ENCODE results near the gene ATP2A1. TPM values are rescaled to one million over a fixed set of nuclear protein-coding genes. Genes with fewer than 3 reads are reported as not detected.
"Not testable (repeated sequence)": the region's sequence is repeated elsewhere in the genome, so short reads cannot be mapped to it uniquely, and the experiment has no call there.

ATP2A1 gene
- total RNA-seq, 2 experiments from 2014 or later = 2.8 to 3.4 TPM

DNA sequence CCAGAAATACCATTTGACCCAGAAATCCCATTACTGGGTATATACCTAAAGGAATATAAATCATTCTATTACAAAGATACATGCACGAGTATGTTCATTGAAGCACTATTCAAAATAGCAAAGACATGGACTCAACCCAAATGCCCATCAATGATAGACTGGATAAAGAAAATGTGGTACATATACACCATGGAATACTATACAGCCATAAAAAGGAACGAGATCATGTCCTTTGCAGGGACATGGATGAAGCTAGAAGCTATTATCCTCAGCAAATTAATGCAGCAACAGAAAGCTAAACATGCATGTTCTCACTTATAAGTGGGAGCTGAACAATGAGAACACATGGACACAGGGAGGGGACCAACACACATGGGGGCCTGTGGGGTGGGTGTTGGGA, 48.0 kb downstream of the ATP2A1 start:
- POLR2A ChIA-PET; H3K9me3 Mint-ChIP-seq (ENCODE audit: low read depth); ATAC-seq; H3K36me3 Mint-ChIP-seq (ENCODE audit: low read depth); DNase-seq; H3K27me3 Mint-ChIP-seq: not testable (repeated sequence)
- peak overlapping the region; percentile 96 for H3K27ac Mint-ChIP-seq
- intact Hi-C loops (cut with DNase I, micrococcal nuclease) = loop anchor here (5.0 to 10.0 kb wide), 3 partner anchors 64 to 1139 kb away; partner anchors contain the start of genes ALDOA (in 1 of the 2), SGF29 (in 1 of the 2) and SH2B1 (in 1 of the 2)
- peak overlapping the region; percentile 87 for H3K4me3 Mint-ChIP-seq
- peaks cover 22% of the 10 kb centered on the region for H3K4me1 Mint-ChIP-seq
- CTCF ChIA-PET = interaction anchor here (0.9 to 2.4 kb wide), 3 partner anchors 10 to 188 kb away, joined by 5 to 10 read pairs (median 7); no protein-coding TSS in a partner anchor

DNA sequence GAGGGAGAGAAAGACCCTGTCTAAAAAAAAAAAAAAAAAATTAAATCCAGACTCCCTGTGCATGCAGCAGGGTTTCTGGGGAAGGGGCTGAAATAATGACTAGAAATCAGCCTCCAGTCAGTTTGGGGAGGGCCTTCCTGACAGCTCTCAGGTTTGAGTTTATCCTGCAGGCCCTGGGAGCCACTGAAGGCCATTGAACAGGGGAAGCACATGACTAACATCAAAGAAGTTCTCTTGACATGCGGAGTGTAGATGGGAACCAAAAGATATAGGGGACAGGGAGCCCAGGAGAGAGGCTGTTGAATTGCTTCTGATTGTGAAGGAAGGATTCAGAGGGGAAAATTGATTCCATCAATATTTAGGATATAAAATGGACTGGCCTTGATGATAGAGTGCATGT, 49.5 kb downstream of the ATP2A1 start:
- Mint-ChIP-seq H3K9me3 (ENCODE audit: low read depth) (no peaks in the 10 kb centered on the region), H3K27ac (no peak overlapping the region), H3K4me1 (peaks cover 22% of the 10 kb centered on the region), H3K36me3 (ENCODE audit: low read depth) (no peaks in the 10 kb centered on the region), H3K27me3 (no peaks in the 10 kb centered on the region), H3K4me3 (no peak overlapping the region)
- intact Hi-C loops (cut with DNase I, micrococcal nuclease) = loop anchor here (5.0 to 10.0 kb wide), 3 partner anchors 66 to 1137 kb away; partner anchors contain the start of genes ALDOA (in 1 of the 2), SGF29 (in 1 of the 2) and SH2B1 (in 1 of the 2)
- ChIA-PET POLR2A (interaction anchor here (0.6 kb wide), 1 partner anchor 1715 kb away, joined by 4 read pairs; no protein-coding TSS in a partner anchor), CTCF (interaction anchor here (1.2 to 2.4 kb wide), 2 partner anchors 9 to 97 kb away, joined by 4 to 7 read pairs; no protein-coding TSS in a partner anchor)
- no peak for DNase-seq
- no peak for ATAC-seq

DNA sequence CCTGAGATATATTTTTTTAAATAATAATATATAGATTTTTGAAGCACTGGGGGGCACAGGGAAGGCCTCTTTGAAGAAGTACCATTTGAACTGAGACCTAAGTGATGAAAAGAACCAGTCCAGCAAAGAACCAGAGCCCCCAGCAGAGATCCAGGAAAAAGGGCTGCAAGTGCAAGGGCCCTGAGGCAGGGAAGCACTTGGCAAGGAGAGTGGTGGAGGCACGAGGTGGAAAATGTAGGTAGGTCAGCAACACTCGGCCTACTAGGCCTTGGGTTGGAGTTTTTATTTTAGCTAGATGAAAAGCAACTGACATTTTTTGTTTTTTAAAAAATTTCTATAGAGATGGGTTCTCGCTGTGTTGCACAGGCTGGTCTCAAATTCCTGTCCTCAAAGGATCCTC, 51.9 kb downstream of the ATP2A1 start:
- H3K4me3 Mint-ChIP-seq = no peak overlapping the region
- peaks cover 13% of the 10 kb centered on the region for H3K4me1 Mint-ChIP-seq
- no peaks in the 10 kb centered on the region for H3K27me3 Mint-ChIP-seq
- H3K9me3 Mint-ChIP-seq (ENCODE audit: low read depth) = no peaks in the 10 kb centered on the region
- POLR2A ChIA-PET = no interaction called here
- DNase-seq = no peak
- H3K27ac Mint-ChIP-seq = no peak overlapping the region
- no peaks in the 10 kb centered on the region for H3K36me3 Mint-ChIP-seq (ENCODE audit: low read depth)
- intact Hi-C loops (cut with DNase I, micrococcal nuclease) = no loop called here
- no peak for ATAC-seq
- CTCF ChIA-PET = interaction anchor here (0.7 kb wide), 1 partner anchor 52 kb away, joined by 3 read pairs; no protein-coding TSS in a partner anchor

DNA sequence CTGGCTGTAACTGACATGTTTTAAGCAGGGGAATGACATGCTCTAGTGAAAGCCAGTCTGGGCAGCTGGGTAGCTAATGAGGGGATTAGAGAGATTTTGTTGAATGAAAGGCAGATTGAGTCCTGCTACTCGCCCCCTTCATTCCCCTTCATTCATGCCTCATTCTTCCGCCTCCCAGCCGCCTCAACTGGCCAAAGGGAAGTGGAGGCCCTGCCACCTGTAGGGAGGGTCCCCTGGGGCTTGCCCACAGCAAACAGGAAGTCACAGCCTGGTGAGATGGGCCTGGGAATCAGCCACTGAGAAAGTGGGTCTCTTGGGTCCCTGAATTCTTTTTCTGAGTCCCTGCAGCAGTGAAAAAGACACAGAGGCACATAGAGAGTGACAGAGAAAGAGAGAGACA, 52.4 kb downstream of the ATP2A1 start:
- H3K27ac Mint-ChIP-seq = peak overlapping the region; percentile 72
- ATAC-seq (no peak), DNase-seq (no peak)
- intact Hi-C loops (cut with DNase I, micrococcal nuclease) = no loop called here
- peaks cover 17% of the 10 kb centered on the region for H3K4me1 Mint-ChIP-seq
- ChIA-PET POLR2A (no interaction called here), CTCF (interaction anchor here (0.7 to 0.8 kb wide), 2 partner anchors 15 to 51 kb away, joined by 3 read pairs; no protein-coding TSS in a partner anchor)
- no peaks in the 10 kb centered on the region for H3K9me3 Mint-ChIP-seq (ENCODE audit: low read depth)
- H3K4me3 Mint-ChIP-seq = no peak overlapping the region
- no peaks in the 10 kb centered on the region for H3K36me3 Mint-ChIP-seq (ENCODE audit: low read depth)
- no peaks in the 10 kb centered on the region for H3K27me3 Mint-ChIP-seq

DNA sequence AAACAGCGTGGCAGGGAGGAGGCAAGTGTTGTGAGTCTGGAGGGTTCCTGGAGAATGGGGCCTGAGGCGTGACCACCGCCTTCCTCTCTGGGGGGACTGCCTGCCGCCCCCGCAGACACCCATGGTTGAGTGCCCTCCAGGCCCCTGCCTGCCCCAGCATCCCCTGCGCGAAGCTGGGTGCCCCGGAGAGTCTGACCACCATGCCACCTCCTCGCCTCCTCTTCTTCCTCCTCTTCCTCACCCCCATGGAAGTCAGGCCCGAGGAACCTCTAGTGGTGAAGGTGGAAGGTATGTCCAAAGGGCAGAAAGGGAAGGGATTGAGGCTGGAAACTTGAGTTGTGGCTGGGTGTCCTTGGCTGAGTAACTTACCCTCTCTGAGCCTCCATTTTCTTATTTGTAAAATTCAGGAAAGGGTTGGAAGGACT, 53.5 kb downstream of the ATP2A1 start, which contains the start of gene CD19:
Gene CD19, plus strand, starts transcription at position 171 of the 425 bp plus-strand sequence. Its CDS starts 30 bp downstream, at position 201.
- ATAC-seq (no peak), DNase-seq (no peak)
- H3K27me3 Mint-ChIP-seq = no peaks in the 10 kb centered on the region
- peak within 1 kb of the TSS; percentile 72 for H3K27ac Mint-ChIP-seq
- CTCF ChIA-PET = no interaction called here
- no peak within 1 kb of the TSS for H3K4me3 Mint-ChIP-seq
- H3K9me3 Mint-ChIP-seq (ENCODE audit: low read depth) = no peaks in the 10 kb centered on the region
- POLR2A ChIA-PET = no interaction called here
- H3K36me3 Mint-ChIP-seq (ENCODE audit: low read depth) = no peaks in the 10 kb centered on the region
- H3K4me1 Mint-ChIP-seq = peaks cover 22% of the 10 kb centered on the region
- intact Hi-C loops (cut with DNase I, micrococcal nuclease) = no loop called here

DNA sequence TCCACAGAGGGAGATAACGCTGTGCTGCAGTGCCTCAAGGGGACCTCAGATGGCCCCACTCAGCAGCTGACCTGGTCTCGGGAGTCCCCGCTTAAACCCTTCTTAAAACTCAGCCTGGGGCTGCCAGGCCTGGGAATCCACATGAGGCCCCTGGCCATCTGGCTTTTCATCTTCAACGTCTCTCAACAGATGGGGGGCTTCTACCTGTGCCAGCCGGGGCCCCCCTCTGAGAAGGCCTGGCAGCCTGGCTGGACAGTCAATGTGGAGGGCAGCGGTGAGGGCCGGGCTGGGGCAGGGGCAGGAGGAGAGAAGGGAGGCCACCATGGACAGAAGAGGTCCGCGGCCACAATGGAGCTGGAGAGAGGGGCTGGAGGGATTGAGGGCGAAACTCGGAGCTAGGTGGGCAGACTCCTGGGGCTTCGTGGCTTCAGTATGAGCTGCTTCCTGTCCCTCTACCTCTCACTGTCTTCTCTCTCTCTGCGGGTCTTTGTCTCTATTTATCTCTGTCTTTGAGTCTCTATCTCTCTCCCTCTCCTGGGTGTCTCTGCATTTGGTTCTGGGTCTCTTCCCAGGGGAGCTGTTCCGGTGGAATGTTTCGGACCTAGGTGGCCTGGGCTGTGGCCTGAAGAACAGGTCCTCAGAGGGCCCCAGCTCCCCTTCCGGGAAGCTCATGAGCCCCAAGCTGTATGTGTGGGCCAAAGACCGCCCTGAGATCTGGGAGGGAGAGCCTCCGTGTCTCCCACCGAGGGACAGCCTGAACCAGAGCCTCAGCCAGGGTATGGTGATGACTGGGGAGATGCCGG, 54.3 kb downstream of the ATP2A1 start:
- H3K36me3 Mint-ChIP-seq (ENCODE audit: low read depth) = no peaks in the 10 kb centered on the region
- ChIA-PET CTCF (interaction anchor here (0.7 to 1.6 kb wide), 3 partner anchors 10 to 46 kb away, joined by 3 read pairs; no protein-coding TSS in a partner anchor), POLR2A (no interaction called here)
- H3K9me3 Mint-ChIP-seq (ENCODE audit: low read depth) = no peaks in the 10 kb centered on the region
- H3K27me3 Mint-ChIP-seq = no peaks in the 10 kb centered on the region
- DNase-seq (no peak), ATAC-seq (no peak)
- no peak overlapping the region for H3K4me3 Mint-ChIP-seq
- H3K27ac Mint-ChIP-seq = no peak overlapping the region
- intact Hi-C loops (cut with DNase I, micrococcal nuclease) = no loop called here
- peaks cover 22% of the 10 kb centered on the region for H3K4me1 Mint-ChIP-seq

DNA sequence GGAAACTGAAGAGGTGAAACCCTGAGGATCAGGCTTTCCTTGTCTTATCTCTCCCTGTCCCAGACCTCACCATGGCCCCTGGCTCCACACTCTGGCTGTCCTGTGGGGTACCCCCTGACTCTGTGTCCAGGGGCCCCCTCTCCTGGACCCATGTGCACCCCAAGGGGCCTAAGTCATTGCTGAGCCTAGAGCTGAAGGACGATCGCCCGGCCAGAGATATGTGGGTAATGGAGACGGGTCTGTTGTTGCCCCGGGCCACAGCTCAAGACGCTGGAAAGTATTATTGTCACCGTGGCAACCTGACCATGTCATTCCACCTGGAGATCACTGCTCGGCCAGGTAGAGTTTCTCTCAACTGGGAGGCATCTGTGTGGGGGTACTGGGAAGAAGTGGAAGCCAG, 54.9 kb downstream of the ATP2A1 start:
- H3K27ac Mint-ChIP-seq = no peak overlapping the region
- CTCF ChIA-PET = interaction anchor here (0.7 to 1.6 kb wide), 3 partner anchors 10 to 47 kb away, joined by 3 read pairs; no protein-coding TSS in a partner anchor
- DNase-seq (no peak), ATAC-seq (no peak)
- H3K4me1 Mint-ChIP-seq = peaks cover 22% of the 10 kb centered on the region
- intact Hi-C loops (cut with DNase I, micrococcal nuclease) = no loop called here
- H3K36me3 Mint-ChIP-seq (ENCODE audit: low read depth) = no peaks in the 10 kb centered on the region
- POLR2A ChIA-PET = no interaction called here
- no peaks in the 10 kb centered on the region for H3K9me3 Mint-ChIP-seq (ENCODE audit: low read depth)
- H3K27me3 Mint-ChIP-seq = no peaks in the 10 kb centered on the region
- H3K4me3 Mint-ChIP-seq = no peak overlapping the region

DNA sequence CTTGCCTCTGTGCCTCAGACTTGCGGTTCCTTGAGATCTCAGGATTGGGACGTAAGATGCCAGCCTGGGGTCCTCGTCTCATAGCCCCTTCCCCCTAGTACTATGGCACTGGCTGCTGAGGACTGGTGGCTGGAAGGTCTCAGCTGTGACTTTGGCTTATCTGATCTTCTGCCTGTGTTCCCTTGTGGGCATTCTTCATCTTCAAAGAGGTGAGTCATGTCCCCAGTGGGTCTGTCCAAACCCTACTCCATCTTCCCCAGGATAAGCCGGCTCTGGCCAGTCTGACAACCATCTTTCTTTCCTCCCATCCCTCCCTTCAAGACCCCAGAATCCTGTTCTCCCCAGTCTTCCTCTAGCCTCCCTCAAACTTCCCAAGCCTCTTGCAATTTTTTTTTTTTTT, 57.1 kb downstream of the ATP2A1 start:
- Mint-ChIP-seq H3K4me1 (peaks cover 22% of the 10 kb centered on the region), H3K36me3 (ENCODE audit: low read depth) (no peaks in the 10 kb centered on the region), H3K4me3 (peak overlapping the region; percentile 71), H3K27ac (no peak overlapping the region), H3K27me3 (no peaks in the 10 kb centered on the region), H3K9me3 (ENCODE audit: low read depth) (no peaks in the 10 kb centered on the region)
- intact Hi-C loops (cut with DNase I, micrococcal nuclease) = no loop called here
- no peak for DNase-seq
- no peak for ATAC-seq
- CTCF ChIA-PET = no interaction called here
- POLR2A ChIA-PET = no interaction called here

DNA sequence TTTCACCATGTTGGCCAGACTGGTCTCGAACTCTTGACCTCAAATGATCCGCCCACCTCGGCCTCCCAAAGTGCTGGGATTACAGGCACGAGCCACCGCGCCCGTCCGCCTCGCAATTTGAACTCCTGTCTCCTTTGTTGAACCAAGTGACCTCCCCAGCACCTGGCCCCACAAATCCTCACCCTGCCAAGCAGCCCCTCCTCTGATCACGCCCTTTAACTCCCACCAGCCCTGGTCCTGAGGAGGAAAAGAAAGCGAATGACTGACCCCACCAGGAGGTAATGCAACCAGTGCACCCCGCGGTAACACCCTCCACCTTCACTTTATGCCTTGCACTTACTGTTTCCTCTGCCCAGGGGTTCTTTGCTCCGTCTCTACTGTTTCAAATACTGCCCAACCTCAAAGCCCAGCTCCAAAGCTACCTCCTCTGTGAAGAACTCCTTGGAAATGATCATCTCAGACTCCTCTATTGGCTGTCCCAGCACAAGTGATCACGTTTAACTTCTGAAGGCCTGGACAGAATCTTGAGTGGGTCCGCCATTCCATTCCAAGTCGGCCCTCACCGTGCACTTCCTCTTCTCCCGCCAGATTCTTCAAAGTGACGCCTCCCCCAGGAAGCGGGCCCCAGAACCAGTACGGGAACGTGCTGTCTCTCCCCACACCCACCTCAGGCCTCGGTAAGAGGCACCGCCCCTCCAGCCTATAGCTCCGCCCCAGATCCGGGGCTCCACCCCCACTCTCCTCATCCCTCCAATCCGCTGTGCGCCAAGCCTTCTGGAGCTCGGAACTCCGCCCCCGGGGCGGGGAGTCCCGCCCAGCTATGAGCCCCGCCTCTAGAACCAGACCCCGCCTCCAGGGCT, 57.9 kb downstream of the ATP2A1 start:
- H3K27ac Mint-ChIP-seq = peak overlapping the region; percentile 83
- intact Hi-C loops (cut with DNase I, micrococcal nuclease) = loop anchor here (1.0 to 2.0 kb wide), 6 partner anchors 11 to 112 kb away; partner anchors contain the start of genes NFATC2IP (in 2 of the 2), RABEP2 (in 1 of the 2), SH2B1 (in 1 of the 2) and TUFM (in 1 of the 2)
- peak; percentile 100 for ATAC-seq
- no peaks in the 10 kb centered on the region for H3K36me3 Mint-ChIP-seq (ENCODE audit: low read depth)
- no peaks in the 10 kb centered on the region for H3K9me3 Mint-ChIP-seq (ENCODE audit: low read depth)
- ChIA-PET POLR2A (interaction anchor here (0.6 to 1.1 kb wide), 6 partner anchors 9 to 58 kb away, joined by 3 to 8 read pairs (median 4); partner anchors contain the start of gene ATP2A1), CTCF (interaction anchor here (0.6 to 1.6 kb wide), 7 partner anchors 9 to 63 kb away, joined by 3 to 34 read pairs (median 4); partner anchors contain the start of gene NFATC2IP)
- peak overlapping the region; percentile 71 for H3K4me3 Mint-ChIP-seq
- no peaks in the 10 kb centered on the region for H3K27me3 Mint-ChIP-seq
- H3K4me1 Mint-ChIP-seq = peaks cover 14% of the 10 kb centered on the region
- DNase-seq = peak; percentile 95

DNA sequence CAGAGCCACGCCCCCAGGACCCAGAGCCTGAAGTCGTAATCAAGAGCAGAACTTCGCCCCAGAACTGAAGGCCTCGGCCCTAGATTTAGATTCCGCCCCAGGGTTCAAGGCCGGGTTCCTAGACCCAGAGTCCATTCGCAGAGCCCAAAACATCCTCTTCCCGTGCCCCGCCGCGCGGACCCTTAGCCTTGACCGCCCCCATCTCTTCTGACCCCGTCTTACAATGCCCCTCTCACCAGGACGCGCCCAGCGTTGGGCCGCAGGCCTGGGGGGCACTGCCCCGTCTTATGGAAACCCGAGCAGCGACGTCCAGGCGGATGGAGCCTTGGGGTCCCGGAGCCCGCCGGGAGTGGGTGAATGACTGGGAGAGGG, 58.5 kb downstream of the ATP2A1 start:
- Mint-ChIP-seq H3K9me3 (ENCODE audit: low read depth) (no peaks in the 10 kb centered on the region), H3K27me3 (no peaks in the 10 kb centered on the region), H3K36me3 (ENCODE audit: low read depth) (no peaks in the 10 kb centered on the region), H3K4me1 (peaks cover 14% of the 10 kb centered on the region), H3K27ac (peak overlapping the region; percentile 83), H3K4me3 (peak overlapping the region; percentile 71)
- intact Hi-C loops (cut with DNase I, micrococcal nuclease) = loop anchor here (1.0 to 2.0 kb wide), 6 partner anchors 11 to 112 kb away; partner anchors contain the start of genes NFATC2IP (in 2 of the 2), RABEP2 (in 1 of the 2), SH2B1 (in 1 of the 2) and TUFM (in 1 of the 2)
- no peak for DNase-seq
- ATAC-seq = no peak
- ChIA-PET POLR2A (interaction anchor here (0.6 to 1.1 kb wide), 6 partner anchors 9 to 59 kb away, joined by 3 to 8 read pairs (median 4); partner anchors contain the start of gene ATP2A1), CTCF (interaction anchor here (0.6 to 1.6 kb wide), 7 partner anchors 8 to 64 kb away, joined by 3 to 34 read pairs (median 4); partner anchors contain the start of gene NFATC2IP)
